Stomach (tissue), 9 donors: ENCODE measurements around the gene DLG2. TPM values are rescaled to one million over a fixed set of nuclear protein-coding genes. Genes with fewer than 3 reads are reported as not detected.

ENCODE experiments used
- DNase-seq, 2 donors: peaks; one replicate each; pipeline versions ENCODE4 v3.0.0 to v3.0.0-alpha.2; 2013 to 2019
- H3K27ac ChIP-seq, 5 donors: fragments of 200-600 bp in 4 of 5; sonication (generic) in 4 of 5; one replicate each; pipeline ENCODE4 v1.5.1; 2013 to 2019; ENCODE audit warnings: mild to moderate bottlenecking in 1 of 5, moderate library complexity in 1 of 5
- H3K27me3 ChIP-seq, 3 donors: fragments of 200-600 bp; sonication (generic); one replicate each; pipeline ENCODE4 v1.5.1; 2017 to 2019; ENCODE audit warnings: mixed run types in 1 of 3
- H3K36me3 ChIP-seq, 4 donors: fragments of 200-600 bp; sonication (generic); 1 replicate in 3 of 4; 2 replicates in 1 of 4; pipeline ENCODE4 v1.5.1; 2016 to 2019
- H3K4me1 ChIP-seq, 4 donors: fragments of 200-600 bp; sonication (generic); one replicate each; pipeline ENCODE4 v1.5.1; 2016 to 2019
- H3K4me3 ChIP-seq, 4 donors: fragments of 200-600 bp; sonication (generic) in 3 of 4; one replicate each; pipeline ENCODE4 v1.5.1; 2016 to 2019; ENCODE audit warnings: mild to moderate bottlenecking in 1 of 4
- H3K9me3 ChIP-seq, 4 donors: fragments of 200-600 bp; sonication (generic); one replicate each; pipeline ENCODE4 v1.5.1; 2016 to 2019
- EP300 ChIP-seq: sonication (generic); formaldehyde crosslinking; IDR thresholded peaks from one replicate; pipeline ENCODE4 v1.6.1; 2017; ENCODE audit warnings: antibody characterized with exemption
- POLR2A ChIP-seq, 4 donors: fragments of 450-650 bp; IDR thresholded peaks; one replicate each; pipeline ENCODE4 v1.6.1; 2016; ENCODE audit warnings: antibody characterized with exemption in 4 of 4, control low read depth in 2 of 4, mild to moderate bottlenecking in 1 of 4, moderate library complexity in 1 of 4
- POLR2AphosphoS5 ChIP-seq, 3 donors: sonication (generic); formaldehyde crosslinking; IDR thresholded peaks; one replicate each; pipeline ENCODE4 v1.6.1; 2016; ENCODE audit warnings: antibody characterized with exemption in 3 of 3
- WGBS, 5 donors: extraction: QIAGEN DNeasy Blood & Tissue Kit in 3 of 5; methylation state at CpG; one replicate each; pipeline versions ENCODE4 v1.1.5 to v1.1.7; 2013 to 2018; 5-methylcytosine and 5-hydroxymethylcytosine counted together
- intact Hi-C: fragments of 100-400 bp; cut with DNase I; formaldehyde crosslinking; loops from one replicate; pipeline ENCODE4 v1.15.1; 2023; ENCODE audit warnings: low total_unique reads
- polyA plus RNA-seq, 3 donors: library from polyadenylated mRNA; stranded (reverse); fragments of 200-250 nt; gene quantifications; one replicate each; pipeline ENCODE4 v1.2.3, GENCODE V29; 2013
- total RNA-seq, 5 donors: library from RNA; depleted of rRNA; stranded (reverse); fragments of >200 nt; gene quantifications; one replicate each; pipeline versions ENCODE4 v1.1.0 to v1.2.3, GENCODE V29; 2014 to 2016
- TF ChIP-seq, protein P1 (sequence below), 7 experiments: fragments of 450-650 bp in 4 of 7; fragments of 200-600 bp in 3 of 7; sonication (generic) in 3 of 7; IDR thresholded peaks; one replicate each; pipeline ENCODE4 v1.5.1; 2016 to 2019; ENCODE audit warnings: antibody characterized with exemption in 7 of 7, control low read depth in 2 of 7, mild to moderate bottlenecking in 1 of 7
- donor health status: healthy with polysubstance abuse.
- donor health status: Bipolar disorder and iron deficiency.
- donor health status: healthy.

Gene DLG2
- total and polyA plus RNA-seq, 8 donors, result 1.3 to 19.1 (median 3.5) TPM

DNA sequence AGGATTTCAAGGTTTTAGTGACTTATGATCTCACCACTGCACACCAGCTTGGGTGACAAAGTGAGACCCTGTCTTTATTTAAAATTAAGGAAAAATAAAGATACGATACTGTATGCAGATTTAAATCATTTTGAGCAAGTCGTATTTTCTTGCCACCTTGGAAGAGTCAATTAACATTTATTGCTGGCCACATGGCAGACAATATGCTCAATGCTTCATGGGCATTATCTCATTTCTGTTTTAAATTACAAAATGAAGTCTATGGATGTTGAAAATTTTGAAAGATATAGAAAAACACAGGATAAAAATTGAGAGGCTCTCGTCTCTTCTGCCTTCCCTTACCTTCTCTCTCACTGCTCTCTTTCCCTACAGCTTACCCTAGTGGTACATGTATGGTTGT lies 1992.0 kb downstream of the DLG2 start:
- no peaks in the 10 kb centered on the region for H3K9me3 ChIP-seq
- no peaks in the 10 kb centered on the region for H3K36me3 ChIP-seq
- H3K4me1 ChIP-seq, result no peaks in the 10 kb centered on the region
- DNase-seq, result no peak
- intact Hi-C loops, result no loop called here
- no peaks in the 10 kb centered on the region for H3K27me3 ChIP-seq
- WGBS, 5 donors, result 83 to 91% (median 88%) methylated on average over 3 of the region's 3 CpGs
- H3K4me3 ChIP-seq, result no peak overlapping the region
- H3K27ac ChIP-seq, result no peak overlapping the region
- TF ChIP-seq POLR2AphosphoS5 (IDR thresholded peaks at IDR 0.05) (no peak), EP300 (no peak), POLR2A (IDR thresholded peaks at IDR 0.05) (no peak)
- TF ChIP-seq, protein P1, sequence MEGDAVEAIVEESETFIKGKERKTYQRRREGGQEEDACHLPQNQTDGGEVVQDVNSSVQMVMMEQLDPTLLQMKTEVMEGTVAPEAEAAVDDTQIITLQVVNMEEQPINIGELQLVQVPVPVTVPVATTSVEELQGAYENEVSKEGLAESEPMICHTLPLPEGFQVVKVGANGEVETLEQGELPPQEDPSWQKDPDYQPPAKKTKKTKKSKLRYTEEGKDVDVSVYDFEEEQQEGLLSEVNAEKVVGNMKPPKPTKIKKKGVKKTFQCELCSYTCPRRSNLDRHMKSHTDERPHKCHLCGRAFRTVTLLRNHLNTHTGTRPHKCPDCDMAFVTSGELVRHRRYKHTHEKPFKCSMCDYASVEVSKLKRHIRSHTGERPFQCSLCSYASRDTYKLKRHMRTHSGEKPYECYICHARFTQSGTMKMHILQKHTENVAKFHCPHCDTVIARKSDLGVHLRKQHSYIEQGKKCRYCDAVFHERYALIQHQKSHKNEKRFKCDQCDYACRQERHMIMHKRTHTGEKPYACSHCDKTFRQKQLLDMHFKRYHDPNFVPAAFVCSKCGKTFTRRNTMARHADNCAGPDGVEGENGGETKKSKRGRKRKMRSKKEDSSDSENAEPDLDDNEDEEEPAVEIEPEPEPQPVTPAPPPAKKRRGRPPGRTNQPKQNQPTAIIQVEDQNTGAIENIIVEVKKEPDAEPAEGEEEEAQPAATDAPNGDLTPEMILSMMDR (IDR thresholded peaks at IDR 0.05), result no peak

DNA sequence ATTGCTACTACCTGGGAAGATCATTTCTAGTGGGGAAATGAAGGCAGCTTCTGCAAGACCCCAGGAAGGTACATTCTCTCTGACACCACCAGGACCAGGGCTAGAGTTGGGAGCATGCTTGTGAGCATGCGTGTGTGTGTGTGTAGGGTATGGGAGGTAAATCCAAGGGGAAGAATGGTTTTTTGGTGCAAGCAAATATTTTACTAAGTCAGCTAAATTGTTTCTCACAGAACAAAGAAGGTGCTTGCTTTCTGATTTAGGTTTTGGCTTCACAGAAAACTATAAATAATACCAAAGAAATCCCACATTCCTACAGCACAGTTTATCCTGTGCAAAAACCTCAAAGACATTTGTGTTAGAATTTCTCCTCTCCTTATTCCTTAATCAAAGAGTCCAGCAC lies 1996.9 kb downstream of the DLG2 start:
- no peak for DNase-seq
- Histone ChIP-seq H3K4me1 (no peaks in the 10 kb centered on the region), H3K36me3 (no peaks in the 10 kb centered on the region), H3K9me3 (no peaks in the 10 kb centered on the region), H3K27ac (no peak overlapping the region), H3K27me3 (no peaks in the 10 kb centered on the region), H3K4me3 (no peak overlapping the region)
- intact Hi-C loops, result no loop called here
- TF ChIP-seq, protein P1 (IDR thresholded peaks at IDR 0.05), result no peak
- TF ChIP-seq POLR2AphosphoS5 (IDR thresholded peaks at IDR 0.05) (no peak), POLR2A (IDR thresholded peaks at IDR 0.05) (no peak), EP300 (no peak)
- WGBS, 5 donors, result 73 to 96% (median 85%) methylated on average over 1 of the region's 1 CpG

DNA sequence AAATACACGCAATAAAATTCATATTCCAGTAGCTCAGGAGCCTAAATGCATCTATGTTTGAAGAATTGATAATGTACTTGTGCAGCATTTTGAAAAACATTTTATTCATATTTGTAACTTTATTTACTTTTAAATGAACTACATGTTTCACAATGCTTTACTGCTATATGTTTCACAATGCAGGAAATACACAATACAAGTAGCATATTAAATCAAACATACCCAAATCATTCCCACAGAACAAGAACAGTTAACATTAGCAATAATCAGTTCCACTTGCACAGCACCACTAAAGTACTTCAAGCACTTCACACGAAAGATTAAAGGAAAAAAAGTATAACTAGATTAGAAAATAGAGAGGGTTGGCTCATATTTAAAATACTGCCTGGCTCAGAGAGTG lies 1997.4 kb downstream of the DLG2 start:
- no peaks in the 10 kb centered on the region for H3K36me3 ChIP-seq
- no peaks in the 10 kb centered on the region for H3K4me1 ChIP-seq
- no peak overlapping the region for H3K27ac ChIP-seq
- DNase-seq, result no peak
- TF ChIP-seq EP300, result no peak
- no peak for TF ChIP-seq POLR2AphosphoS5 (IDR thresholded peaks at IDR 0.05)
- TF ChIP-seq POLR2A (IDR thresholded peaks at IDR 0.05), result no peak
- TF ChIP-seq, protein P1 (IDR thresholded peaks at IDR 0.05), result no peak
- H3K27me3 ChIP-seq, result no peaks in the 10 kb centered on the region
- intact Hi-C loops, result no loop called here
- H3K9me3 ChIP-seq, result no peaks in the 10 kb centered on the region
- 32 to 70% (median 48%) methylated on average over 2 of the region's 2 CpGs for WGBS, 5 donors
- H3K4me3 ChIP-seq, result no peak overlapping the region

DNA sequence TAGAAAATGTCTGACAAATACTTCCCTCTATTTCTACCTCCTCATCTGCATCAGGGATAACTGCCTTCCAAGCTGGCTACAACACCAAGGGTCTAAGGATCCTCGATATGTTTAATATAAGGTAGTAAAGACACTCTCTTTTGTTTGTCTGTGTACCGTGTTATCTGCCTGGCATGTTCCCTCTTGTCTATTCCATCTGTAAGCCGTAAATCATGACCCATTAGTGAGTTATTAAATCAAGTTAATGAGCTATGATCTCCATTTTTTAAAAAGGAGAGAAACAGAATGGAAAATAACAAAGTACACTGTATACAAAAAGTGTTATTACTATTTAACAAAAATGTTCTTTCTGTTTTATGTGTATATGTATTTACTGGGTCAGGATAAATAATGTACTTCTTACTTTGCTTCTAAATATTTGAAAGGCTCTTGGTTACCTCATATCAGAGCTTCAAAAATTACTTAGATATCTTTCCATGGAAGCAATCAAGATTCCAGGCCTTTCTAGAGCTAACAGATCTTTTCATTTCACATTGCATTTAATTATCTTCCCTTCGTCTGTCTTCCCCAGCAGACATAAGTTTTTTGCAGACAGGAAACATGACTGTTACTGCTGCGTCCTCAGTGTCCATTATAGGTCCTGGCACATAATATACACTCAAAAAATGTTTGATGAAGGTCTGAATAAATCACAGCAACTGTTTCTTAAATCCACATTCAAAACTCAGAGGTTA lies 1998.4 kb downstream of the DLG2 start:
- no peak overlapping the region for H3K27ac ChIP-seq
- H3K27me3 ChIP-seq, result no peaks in the 10 kb centered on the region
- intact Hi-C loops, result no loop called here
- no peak overlapping the region for H3K4me3 ChIP-seq
- H3K36me3 ChIP-seq, result no peaks in the 10 kb centered on the region
- no peaks in the 10 kb centered on the region for H3K4me1 ChIP-seq
- 48 to 67% (median 63%) methylated on average over 5 of the region's 5 CpGs for WGBS, 5 donors
- no peaks in the 10 kb centered on the region for H3K9me3 ChIP-seq
- DNase-seq, result no peak
- TF ChIP-seq, protein P1 (IDR thresholded peaks at IDR 0.05), result no peak
- TF ChIP-seq POLR2A (IDR thresholded peaks at IDR 0.05) (no peak), EP300 (no peak), POLR2AphosphoS5 (IDR thresholded peaks at IDR 0.05) (no peak)
